ENCODE data around the gene ANO1.

Gene ANO1

DNA sequence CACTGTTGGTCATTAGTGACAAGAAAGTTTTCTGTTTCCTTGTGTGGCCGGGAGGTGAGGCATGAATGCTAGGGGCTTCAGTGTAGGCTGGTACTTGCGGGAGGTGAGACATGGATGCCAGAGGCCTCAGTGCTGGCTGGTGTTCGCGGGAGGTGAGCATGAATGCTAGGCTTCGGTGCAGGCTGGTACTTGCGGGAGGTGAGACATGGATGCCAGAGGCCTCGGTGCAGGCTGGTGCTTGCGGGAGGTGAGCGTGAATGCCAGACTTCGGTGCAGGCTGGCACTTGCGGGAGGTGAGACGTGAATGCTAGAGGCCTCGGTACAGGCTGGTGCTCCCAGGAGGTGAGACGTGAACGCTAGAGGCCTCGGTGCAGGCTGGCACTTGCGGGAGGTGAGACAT is 48.4 kb downstream of the ANO1 start:
- TF ChIP-seq, protein P1, sequence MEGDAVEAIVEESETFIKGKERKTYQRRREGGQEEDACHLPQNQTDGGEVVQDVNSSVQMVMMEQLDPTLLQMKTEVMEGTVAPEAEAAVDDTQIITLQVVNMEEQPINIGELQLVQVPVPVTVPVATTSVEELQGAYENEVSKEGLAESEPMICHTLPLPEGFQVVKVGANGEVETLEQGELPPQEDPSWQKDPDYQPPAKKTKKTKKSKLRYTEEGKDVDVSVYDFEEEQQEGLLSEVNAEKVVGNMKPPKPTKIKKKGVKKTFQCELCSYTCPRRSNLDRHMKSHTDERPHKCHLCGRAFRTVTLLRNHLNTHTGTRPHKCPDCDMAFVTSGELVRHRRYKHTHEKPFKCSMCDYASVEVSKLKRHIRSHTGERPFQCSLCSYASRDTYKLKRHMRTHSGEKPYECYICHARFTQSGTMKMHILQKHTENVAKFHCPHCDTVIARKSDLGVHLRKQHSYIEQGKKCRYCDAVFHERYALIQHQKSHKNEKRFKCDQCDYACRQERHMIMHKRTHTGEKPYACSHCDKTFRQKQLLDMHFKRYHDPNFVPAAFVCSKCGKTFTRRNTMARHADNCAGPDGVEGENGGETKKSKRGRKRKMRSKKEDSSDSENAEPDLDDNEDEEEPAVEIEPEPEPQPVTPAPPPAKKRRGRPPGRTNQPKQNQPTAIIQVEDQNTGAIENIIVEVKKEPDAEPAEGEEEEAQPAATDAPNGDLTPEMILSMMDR (IDR thresholded peaks at IDR 0.05): no peak

DNA sequence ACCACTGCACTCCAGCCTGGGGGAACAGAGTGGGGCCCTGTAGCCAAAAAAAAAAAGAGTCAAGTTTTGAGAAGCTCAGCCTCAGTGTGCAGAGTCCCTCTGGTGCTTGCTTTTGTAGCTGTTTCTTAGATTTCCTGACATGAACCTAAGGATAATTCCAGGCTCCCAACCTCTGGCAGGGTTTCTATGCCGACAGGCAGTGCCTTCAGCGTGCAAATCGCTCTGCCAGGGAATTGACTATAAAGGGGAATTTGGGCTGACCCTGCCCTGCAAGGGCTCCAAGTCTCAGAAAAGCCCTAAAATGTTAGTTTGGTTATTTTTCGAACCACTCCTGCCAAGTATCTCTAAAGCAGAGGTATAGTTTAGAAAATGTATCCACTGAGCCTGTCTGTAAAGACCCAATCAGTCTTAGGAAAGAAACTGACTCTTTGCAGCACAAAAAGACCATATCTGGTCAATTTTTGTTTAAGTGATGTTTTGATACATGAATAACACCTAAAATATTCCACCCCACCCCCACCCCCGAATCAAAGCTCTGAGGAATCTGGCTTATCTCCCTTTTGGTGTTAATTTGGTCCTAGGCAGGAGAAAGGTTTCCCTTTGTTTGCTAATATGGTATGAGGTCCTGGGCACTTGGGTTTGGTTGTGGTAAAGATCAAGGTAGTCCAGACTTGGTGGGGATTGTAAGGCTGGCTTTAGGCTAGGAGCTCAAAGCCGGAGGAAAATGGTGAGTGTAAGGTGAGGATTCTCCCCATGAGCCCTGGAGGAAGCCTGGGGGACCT is 49.7 kb downstream of the ANO1 start:
- TF ChIP-seq, protein P1 (IDR thresholded peaks at IDR 0.05): no peak

DNA sequence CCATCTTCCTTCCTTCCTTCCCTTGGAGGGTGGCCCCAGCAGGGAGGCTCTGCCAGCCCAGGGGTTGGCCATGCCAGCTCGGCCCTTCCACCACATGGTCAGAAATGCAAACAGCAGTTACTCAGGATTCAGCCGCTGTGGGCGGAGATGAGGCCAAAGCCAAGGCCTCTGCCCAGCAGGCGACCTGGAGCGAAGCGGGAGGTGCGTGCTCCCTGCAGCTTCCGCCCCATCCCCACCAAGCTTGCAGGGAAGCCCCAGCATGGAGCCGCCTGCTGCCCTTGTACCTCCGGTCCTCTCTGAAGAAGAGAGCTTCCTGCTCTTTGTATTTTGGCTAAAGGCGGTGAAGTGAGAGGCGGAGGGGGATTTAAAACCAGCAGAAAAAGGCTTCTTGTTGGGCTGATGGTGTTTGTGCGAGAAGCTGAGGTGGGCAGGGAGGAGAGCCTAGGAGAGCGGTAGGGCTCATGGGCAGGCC is 50.4 kb downstream of the ANO1 start:
- TF ChIP-seq, protein P1 (IDR thresholded peaks at IDR 0.05): no peak

DNA sequence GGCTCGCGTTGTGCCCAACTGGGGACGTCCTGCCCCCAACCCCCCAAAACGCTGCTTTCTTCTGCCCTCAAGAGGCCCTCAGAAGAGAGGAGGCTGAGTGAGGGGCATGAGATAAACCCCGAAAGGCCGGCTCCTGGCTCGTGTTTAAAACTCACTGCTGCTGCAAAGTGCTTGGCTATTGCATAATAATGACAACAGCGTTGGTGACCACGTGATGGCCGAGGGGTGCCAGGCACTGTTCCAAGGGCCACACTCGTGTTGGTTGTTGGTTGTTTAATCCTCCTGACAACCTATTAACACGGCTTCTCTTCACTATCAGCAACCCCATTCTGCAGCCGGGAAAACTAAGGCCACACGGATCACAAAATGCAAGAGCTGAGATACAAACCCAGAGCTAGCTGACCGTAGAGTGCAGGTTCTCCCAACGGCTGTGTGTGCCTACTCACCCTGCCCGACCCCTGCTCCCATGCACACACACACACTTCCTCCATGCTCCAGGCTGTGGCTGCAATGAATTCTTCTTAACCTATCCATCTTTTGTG is 51.0 kb downstream of the ANO1 start:
- TF ChIP-seq, protein P1 (IDR thresholded peaks at IDR 0.05): no peak

DNA sequence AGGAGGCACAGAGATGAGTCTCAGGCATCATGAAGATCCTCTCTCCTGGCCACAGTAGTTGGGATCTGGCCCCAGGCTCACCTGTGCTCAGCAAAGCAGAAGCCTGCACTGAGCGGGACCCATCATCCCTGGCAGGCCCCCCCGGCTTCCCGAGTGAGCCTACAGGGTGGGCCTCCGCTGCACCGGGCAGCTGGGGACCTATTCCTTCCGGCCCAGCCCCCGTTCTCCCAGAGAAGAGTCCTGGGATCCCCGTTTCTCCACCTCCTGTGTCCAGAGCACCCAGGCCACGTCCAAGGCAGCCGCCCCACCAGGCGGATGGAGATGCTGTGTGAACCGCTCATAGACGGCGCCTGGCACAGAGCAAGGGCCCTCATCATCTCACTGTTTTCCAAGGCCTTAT is 52.5 kb downstream of the ANO1 start:
- TF ChIP-seq, protein P1 (IDR thresholded peaks at IDR 0.05): no peak

DNA sequence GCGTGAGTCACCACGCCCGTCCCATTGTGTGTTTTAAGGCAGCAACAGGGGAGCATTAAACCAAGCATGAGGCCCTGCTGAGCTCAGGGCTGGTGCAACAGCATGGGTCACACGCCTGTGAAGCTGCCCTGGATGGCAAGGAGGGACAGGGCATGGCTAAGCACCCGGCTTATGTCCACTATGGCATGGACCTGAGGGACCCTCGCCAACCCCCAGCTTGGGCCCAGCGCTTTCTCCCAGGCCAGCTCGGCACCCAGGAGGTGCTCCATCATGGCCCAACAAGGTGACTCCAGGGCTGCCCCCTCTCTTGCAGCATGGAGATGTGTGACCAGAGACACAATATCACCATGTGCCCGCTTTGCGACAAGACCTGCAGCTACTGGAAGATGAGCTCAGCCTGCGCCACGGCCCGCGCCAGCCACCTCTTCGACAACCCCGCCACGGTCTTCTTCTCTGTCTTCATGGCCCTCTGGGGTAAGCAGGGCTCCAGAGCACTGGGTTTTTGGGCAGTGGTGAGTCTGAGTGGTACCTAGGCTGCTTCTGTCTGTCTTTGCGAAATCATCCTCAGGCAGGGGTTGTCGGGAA is 53.6 kb downstream of the ANO1 start:
- TF ChIP-seq, protein P1 (IDR thresholded peaks at IDR 0.05): no peak

DNA sequence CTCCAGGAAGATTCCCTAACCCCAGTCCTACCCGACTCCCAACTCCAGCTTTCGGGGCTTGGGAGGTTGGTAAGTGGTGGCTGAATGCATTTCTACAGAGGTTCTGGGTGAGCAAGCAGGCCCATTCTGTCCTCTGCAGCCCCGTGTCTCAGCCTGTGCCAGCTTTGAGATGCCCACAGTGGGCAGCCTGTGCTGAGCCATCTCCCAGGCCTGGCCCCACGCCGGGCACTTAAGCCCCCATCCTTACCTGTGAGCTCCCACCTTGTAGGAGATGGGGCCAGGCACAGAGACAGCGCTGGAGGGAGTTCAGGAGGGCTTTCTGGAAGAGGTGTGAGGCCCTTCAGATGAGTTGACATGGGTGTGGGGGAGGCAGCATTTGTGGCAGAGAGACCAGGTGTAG is 54.5 kb downstream of the ANO1 start:
- TF ChIP-seq, protein P1 (IDR thresholded peaks at IDR 0.05): no peak
